Measurements from ENCODE around the gene KRTAP5-2.

KRTAP5-2 gene

DNA sequence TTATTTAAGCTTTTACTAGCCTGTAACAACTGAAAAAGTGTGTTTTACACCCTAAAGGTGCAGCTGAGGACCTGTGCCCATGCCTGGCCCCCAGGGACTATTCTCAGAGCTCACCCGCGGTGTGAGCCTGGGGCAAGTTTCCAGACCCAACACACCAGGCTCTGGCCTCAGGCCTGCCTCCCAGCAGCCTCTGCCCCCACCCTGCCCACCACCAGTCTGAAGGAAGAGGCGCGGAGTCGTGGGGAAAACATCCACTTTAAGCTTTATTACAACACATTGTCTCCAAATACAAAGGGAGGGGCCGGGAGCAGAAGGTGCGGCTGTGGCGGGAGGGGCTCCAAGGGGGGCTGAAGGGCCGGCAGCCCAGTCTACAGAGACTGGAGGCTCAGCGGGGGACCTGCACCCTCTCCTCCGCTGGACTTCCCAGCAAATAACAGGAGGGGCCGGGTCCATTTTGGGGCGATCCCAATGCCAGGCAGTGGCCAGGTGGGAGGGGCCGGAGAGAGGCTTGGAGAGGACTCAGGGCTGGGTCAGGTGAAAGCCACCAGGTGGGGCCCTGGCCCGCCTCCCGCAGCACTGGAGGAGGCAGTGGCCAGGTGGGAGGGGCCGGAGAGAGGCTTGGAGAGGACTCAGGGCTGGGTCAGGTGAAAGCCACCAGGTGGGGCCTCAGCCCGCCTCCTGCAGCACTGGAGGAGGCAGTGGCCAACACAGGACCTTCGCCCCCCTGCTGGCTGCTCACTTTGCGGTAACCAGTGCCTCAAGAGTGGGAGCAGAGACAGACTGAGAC, 44.1 kb downstream of the KRTAP5-2 start:
- DNase-seq = no peak

DNA sequence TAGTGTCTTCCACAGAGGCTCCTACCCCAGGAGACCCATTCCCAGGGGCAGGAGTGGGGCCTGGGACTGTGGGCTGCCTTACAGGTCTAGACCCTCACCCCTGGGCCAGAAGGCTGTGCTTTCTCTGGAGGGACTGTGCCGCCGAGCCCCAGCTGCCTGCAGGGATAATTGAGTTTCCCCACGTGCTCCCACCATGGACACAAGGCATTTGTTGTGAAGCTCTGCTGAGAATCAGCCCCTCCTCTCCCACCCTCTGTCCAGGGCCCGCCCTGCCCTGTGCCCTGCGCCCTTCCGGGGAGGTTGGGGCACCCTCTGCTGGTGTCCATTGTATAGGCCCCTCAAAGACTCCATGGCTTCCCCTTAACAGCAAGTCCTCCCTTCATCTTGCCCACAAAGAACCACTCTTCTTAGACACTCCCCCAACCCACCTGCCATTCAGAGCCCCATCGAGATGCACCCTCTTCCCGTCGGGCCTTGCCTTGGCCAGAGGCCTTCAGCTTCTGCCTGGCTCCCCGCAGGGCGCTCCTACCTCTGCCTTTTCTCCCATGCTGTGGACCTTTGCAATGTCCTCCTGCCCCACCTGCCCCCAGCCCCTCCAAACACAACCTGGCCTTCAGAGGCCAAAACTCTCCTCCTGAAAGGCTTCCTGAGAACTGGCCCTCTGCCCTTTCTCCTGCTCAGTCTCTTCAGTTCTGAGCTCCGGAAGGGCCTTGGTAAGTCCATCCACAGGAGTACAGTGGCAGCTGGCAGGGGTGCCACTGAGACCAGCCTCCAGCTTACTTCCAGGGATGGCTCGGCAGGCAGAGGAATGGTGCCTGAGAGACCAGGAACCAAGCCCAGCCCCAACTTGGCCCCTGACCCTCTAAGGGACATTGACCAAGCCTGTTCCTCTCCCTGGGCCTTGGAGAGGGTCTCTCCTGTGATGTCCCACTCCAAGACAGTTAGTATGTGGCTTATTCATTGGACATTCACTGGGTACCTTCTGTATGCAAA, 48.5 kb downstream of the KRTAP5-2 start:
- DNase-seq = no peak

DNA sequence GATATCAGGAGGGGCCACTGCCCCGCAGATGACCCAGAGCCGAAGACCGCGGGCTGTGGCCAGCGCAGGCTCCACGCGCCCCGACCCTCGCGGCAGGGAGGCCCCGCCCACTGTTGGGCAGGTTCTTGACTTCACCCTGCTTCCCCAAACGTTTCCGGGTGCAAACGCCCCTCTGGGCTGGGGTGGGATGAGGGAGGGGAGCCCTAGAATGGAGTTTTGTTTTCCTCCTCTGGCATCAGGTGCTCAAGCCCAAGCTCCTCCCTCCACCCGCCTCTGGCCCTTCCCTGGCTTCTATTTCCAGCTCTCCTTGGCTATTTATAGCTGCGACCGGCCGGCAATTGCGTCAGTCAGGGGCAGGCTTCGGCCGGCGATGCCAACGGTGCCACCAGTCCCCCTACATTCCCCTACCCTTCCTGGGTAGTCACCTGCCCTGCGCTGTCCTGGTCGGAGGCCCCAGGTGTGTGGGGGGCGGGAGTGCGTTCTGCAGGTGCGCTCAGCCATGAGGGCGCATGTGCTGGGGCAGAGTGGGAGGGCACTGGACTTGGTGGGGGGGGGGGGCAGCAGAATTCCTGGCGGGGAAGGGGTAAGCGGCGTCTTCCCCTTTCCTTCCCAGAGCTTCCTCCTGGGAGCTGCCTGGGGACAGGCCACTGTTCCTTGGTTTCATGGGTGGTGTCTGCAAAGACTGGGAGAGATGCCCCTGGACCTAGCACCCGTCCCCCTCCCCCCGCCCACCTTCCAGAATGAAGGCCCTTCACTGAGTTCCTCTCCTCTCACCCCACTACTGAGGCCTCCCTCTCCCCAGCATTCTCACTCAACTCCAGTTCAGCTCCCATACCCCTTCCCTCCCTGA, 49.6 kb downstream of the KRTAP5-2 start:
- DNase-seq = no peak

DNA sequence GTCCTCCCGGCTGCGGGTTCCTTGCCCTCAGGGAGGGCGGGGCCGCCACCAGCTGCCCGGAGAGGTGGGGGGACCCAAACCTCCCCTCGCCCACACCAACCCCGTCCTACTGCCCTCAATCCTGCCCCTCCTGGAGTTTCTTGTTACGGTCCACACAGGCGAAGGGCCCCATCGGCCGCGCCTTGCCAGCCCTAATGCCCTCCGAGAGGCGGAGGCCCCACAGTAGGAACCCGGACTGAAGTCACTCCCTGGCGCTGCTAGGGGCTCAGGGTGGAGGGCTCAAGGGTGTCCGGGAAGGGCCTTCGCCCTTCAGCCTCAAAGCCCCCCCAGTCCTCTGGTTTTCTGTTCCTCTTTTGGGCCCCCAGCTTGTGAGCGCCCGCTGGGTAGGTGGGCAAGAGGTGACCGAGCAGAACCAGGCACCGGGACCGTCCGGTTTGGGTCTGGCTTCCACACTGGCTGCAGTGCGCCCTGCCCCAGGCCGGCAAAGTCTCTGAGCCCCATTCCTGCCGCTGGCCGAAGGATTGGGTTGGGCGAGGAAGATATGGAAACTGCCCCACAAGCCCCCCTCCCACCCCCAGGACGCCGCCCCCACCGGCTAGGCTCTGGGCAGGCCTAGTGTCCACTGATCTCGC, 50.5 kb downstream of the KRTAP5-2 start:
- no peak for DNase-seq

All from activated CD4-positive, alpha-beta T cell treated with anti-CD3 and anti-CD28 coated beads for 1 hour (primary cell).